ENCODE measurements around the gene TMEM198. TPM values are rescaled to one million over a fixed set of nuclear protein-coding genes. Genes with fewer than 3 reads are reported as not detected.

The TMEM198 gene
- total RNA-seq, 1 donor = 1.1 TPM

DNA sequence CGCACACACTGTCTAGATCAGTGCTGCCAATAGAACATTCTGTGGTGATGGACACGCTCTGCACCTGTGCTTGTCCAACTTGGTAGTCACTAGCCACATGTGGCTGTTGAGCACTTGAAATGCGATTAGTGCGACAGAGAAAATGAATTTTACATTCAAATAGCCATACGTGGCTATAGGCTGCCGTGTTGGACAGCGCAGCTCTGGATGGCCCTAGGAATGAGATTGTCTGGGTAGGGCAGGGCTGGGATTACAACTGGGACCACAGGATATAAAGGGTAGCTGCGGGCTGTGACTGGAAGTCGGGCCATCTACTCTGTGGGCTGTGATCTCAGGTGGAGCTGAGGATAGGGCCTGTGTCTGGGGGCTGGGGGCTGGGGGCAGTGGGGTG, 24.3 kb upstream of the TMEM198 start:
- Histone ChIP-seq H4K20me1 (ENCODE audit: insufficient read depth, low read length) (no peaks in the 10 kb centered on the region), H2AFZ (ENCODE audit: low read length) (no peak overlapping the region)

DNA sequence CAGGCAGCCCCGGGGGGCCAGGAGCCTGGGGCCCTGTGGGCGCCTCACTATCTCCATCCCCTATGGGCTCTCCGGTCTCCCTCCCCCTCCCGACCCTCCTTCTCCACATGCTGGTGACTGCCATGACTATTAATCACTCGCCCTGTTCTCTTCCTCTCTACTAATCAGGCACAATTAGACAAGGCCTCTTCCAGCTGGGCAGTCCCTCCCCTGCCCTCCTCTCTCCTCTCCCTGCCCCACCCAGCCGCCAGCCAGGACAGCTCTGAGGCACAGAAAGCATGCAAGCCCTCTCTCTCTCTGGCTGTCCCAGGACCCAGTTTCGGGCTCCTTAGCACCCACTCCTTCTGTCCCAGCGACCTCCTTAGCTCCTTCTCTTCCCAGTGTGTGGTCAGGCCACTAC, 23.7 kb upstream of the TMEM198 start:
- Histone ChIP-seq H3K4me3 (ENCODE audit: insufficient read depth, low read length) (no peak overlapping the region), H3K27me3 (ENCODE audit: insufficient read depth, low read length) (peaks cover 14% of the 10 kb centered on the region), H4K20me1 (ENCODE audit: insufficient read depth, low read length) (no peaks in the 10 kb centered on the region), H3K36me3 (ENCODE audit: insufficient read depth, low read length) (no peaks in the 10 kb centered on the region), H2AFZ (ENCODE audit: low read length) (no peak overlapping the region), H3K9me3 (ENCODE audit: low read depth, low read length) (no peaks in the 10 kb centered on the region), H3K4me1 (ENCODE audit: insufficient read depth, low read length) (peaks cover 16% of the 10 kb centered on the region), H3K4me2 (ENCODE audit: insufficient read depth, low read length) (no peak overlapping the region), H3K27ac (ENCODE audit: low read depth, low read length) (no peak overlapping the region), H3K79me2 (ENCODE audit: insufficient read depth, low read length) (no peaks in the 10 kb centered on the region)
- peak; percentile 86 for DNase-seq (ENCODE audit: insufficient read length, low spot score, missing footprints)
- TF ChIP-seq CTCF (IDR thresholded peaks at IDR 0.05; ENCODE audit: extremely low read depth, low read depth, low read length) = no peak

More for the DNA sequence above, 24.3 kb upstream of the TMEM198 start:
- Histone ChIP-seq H3K27me3 (ENCODE audit: insufficient read depth, low read length) (peaks cover 15% of the 10 kb centered on the region), H3K79me2 (ENCODE audit: insufficient read depth, low read length) (no peaks in the 10 kb centered on the region), H3K4me2 (ENCODE audit: insufficient read depth, low read length) (no peak overlapping the region), H3K27ac (ENCODE audit: low read depth, low read length) (no peak overlapping the region), H3K36me3 (ENCODE audit: insufficient read depth, low read length) (no peaks in the 10 kb centered on the region), H3K4me3 (ENCODE audit: insufficient read depth, low read length) (no peak overlapping the region), H3K4me1 (ENCODE audit: insufficient read depth, low read length) (peaks cover 16% of the 10 kb centered on the region), H3K9me3 (ENCODE audit: low read depth, low read length) (no peaks in the 10 kb centered on the region)
- DNase-seq (ENCODE audit: insufficient read length, low spot score, missing footprints) = no peak
- no peak for TF ChIP-seq CTCF (IDR thresholded peaks at IDR 0.05; ENCODE audit: extremely low read depth, low read depth, low read length)

DNA sequence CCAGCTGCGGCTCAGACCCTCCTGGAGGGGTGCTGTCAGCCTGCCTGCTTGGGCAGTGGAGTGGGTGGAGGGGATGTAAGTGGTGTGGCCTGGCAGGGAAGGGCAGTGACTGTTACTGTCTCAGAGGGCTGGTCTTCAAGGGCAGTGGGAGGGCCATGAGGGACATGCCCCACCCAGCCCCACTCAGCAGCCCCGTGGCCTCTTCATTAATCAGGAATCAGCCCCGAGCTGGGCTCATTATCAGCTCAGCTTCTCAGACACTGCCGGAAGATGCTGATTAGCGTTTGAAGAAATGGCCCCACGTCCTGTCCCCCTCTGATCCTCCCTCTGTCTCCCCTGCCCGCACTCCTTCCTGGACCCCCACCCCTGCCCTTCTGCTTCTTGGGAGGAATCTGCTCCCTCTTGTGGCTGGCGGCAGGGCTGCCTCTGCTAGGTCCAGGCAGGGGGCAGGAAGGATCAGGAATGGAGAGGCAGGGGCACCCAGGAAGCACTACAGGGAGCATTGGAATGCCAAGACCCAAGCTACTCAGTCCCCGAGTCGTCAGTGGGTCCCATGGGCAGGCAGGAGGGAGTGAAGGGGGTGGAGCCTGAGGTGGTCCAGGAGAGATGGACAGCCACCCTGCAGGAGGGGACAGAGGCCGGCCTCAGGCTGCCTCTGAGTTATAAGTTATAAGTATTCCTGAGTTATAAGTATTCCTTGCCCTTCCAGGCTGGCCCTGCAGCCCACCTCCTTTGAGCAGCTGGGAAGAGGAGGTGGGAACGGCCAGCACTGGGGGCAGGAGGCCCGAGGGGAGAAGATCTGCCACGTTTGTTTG, 22.6 kb upstream of the TMEM198 start:
- peak overlapping the region; percentile 54 for H3K27ac ChIP-seq (ENCODE audit: low read depth, low read length)
- DNase-seq (ENCODE audit: insufficient read length, low spot score, missing footprints) = peak; percentile 96

More for the DNA sequence above, 22.6 kb upstream of the TMEM198 start:
- Histone ChIP-seq H3K4me3 (ENCODE audit: insufficient read depth, low read length) (peak overlapping the region; percentile 45), H4K20me1 (ENCODE audit: insufficient read depth, low read length) (no peaks in the 10 kb centered on the region), H2AFZ (ENCODE audit: low read length) (peak overlapping the region; percentile 85), H3K4me2 (ENCODE audit: insufficient read depth, low read length) (peak overlapping the region; percentile 71), H3K36me3 (ENCODE audit: insufficient read depth, low read length) (no peaks in the 10 kb centered on the region), H3K27me3 (ENCODE audit: insufficient read depth, low read length) (peaks cover 7% of the 10 kb centered on the region), H3K4me1 (ENCODE audit: insufficient read depth, low read length) (peaks cover 16% of the 10 kb centered on the region), H3K9me3 (ENCODE audit: low read depth, low read length) (no peaks in the 10 kb centered on the region), H3K79me2 (ENCODE audit: insufficient read depth, low read length) (no peaks in the 10 kb centered on the region)
- TF ChIP-seq CTCF (IDR thresholded peaks at IDR 0.05; ENCODE audit: extremely low read depth, low read depth, low read length) = peak; percentile 75
